Posterior vena cava (tissue), 2 donors: ENCODE data around the gene SRM. TPM values are rescaled to one million over a fixed set of nuclear protein-coding genes. Genes with fewer than 3 reads are reported as not detected.
A peak's percentile ranks its signal among the peaks of the same experiment; 100 is the strongest.
"Not testable (repeated sequence)": the region's sequence is repeated elsewhere in the genome, so short reads cannot be mapped to it uniquely, and the experiment has no call there.

ENCODE experiments used
- DNase-seq: peaks from one replicate; pipeline ENCODE4 v3.0.0-alpha.2; 2020; ENCODE audit warnings: low spot score
- intact Hi-C, 2 donors: fragments of 100-400 bp; cut with DNase I; formaldehyde crosslinking; loops; one replicate each; pipeline versions ENCODE4 v1.14.1 to v1.14.2; 2022 to 2023
- long read RNA-seq, 2 donors: library from polyadenylated mRNA; unstranded; transcript quantifications; one replicate each; pipeline ENCODE4 v2.0.0, GENCODE V29; 2020 to 2021
- total RNA-seq, 2 donors: library from RNA; stranded (reverse); fragmentation: NEBNext Ultra II Directional; extraction: Animal tissue kit (Norgen Biotek cat#: 25700); gene quantifications; one replicate each; pipeline ENCODE4 v1.2.1, GENCODE V29; 2021
- donor health status: DM: yes; HTN: yes; CAD: no.
- donor health status: DM: yes; HTN: yes; CAD: no.

Gene SRM
- total RNA-seq = 10 to 100 TPM; 74.2 to 76.6 TPM
- long read RNA-seq, donor 1, transcript SRM-201 (8 exons, 1,266 nt) = major isoform, 53 of 61 reads
- long read RNA-seq, donor 1, partial matches to known transcripts = 3 of 61 reads
- long read RNA-seq, donor 1, other reads (novel, unspliced or antisense) = 5 of 61 reads
- long read RNA-seq, donor 2, transcript SRM-201 (8 exons, 1,266 nt) = major isoform, 5 of 9 reads
- long read RNA-seq, donor 2, partial matches to known transcripts = 3 of 9 reads
- long read RNA-seq, donor 2, other reads (novel, unspliced or antisense) = 1 of 9 reads

GRCh38 chr1:11059968-11060830 lies at the start of gene SRM:
Gene SRM (minus strand): TSS chr1:11060018. CDS start chr1:11059943, 75 bp downstream.
- peak; percentile 97 for DNase-seq
- intact Hi-C loops = no loop called here

DNA sequence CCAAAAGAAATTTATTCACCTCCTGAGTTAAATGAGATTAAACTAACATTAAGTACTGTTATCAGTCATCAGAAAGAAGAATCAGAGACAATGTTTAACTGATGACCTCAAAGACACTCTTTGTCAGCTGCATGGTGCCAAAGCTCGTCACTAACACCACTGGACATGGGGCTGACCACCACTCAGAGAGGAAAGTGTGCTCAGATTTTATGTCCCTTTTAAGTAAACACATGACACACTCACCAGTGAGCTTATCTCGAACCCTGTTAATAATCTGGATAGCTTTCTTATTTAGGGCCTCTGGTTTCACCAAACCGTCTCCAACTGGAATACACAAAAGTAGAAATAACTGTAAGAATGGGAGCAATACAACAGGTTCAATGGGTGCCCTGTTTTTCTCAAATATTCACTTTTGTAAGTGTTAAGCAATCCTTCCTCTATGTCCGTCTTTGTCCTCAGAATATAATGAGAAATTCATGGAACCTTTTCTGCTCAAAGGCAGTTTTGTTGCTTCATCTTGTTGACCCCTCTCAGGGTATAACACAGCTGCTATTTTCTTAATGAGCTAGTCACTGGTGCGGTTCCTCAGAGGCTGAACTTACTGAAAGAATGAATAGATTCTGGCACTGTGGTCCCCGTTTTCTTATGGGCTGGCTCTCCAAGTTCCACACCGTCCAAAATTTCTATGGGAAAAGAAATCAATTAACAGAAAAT lies 49.4 kb upstream of the SRM start:
- DNase-seq = no peak
- intact Hi-C loops = no loop called here

- intact Hi-C loops = no loop called here
- no peak for DNase-seq
Measured at GRCh38 chr1:11107599-11107998, 47.8 kb upstream of the SRM start.

- intact Hi-C loops = no loop called here
- DNase-seq = no peak
Measured at GRCh38 chr1:11105586-11105985, 45.8 kb upstream of the SRM start.

DNA sequence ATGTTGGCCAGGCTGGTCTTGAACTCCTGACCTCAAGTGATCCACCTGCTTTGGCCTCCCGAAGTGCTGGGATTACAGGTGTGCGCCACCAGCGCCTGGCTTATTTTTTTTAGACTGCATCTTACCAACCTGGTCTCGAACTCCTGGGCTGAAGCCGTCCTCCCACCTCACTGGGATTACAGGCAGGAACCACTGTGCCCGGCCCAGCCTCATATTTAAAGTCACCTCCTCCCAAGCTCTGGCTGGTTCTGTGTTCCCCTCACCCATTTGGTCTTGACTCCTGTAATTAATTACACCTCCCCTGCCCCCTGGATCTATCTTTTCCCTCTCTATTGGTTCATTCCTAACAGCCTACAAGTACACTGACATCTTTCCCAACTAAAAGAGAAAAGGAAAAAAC lies 41.5 kb upstream of the SRM start:
- DNase-seq = no peak
- intact Hi-C loops = no loop called here

DNA sequence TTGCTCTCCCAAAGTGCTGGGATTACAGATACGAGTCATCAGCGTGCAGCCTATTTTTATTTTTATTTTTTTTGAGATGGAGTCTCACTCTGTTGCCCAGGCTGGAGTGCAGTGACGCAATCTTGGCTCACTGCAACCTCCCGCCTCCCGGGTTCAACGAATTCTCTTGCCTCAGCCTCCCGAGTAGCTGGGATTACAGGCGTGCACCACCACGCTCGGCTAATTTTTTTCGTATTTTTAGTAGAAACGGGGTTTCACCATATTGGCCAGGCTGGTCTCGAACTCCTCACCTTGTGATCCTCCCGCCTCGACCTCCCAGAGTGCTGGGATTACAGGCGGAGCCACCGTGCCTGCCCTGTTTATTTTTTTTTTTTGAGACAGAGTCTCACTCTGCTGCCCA lies 41.0 kb upstream of the SRM start:
- intact Hi-C loops, DNase-seq: not testable (repeated sequence)

DNA sequence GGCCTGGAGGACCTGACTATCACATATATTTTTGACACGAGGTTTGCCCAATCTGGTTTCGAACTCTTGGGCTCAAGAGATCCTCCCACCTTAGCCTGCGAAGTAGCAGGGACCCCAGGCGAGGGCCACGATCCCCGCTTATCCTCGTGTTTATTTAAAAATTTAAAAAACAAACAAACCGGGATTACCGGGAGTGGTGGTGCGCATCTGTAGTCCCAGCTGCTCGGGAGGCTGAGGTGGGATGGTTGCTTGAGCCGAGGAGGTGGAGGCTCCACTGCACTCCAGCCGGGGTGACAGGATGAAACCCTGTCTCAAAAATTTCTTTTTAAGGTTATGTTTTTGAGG lies 40.3 kb upstream of the SRM start:
- intact Hi-C loops = no loop called here
- DNase-seq = no peak

GRCh38 chr1:11099310-11100148 lies 39.7 kb upstream of the SRM start, which contains the start of gene EXOSC10:
Gene EXOSC10 (minus strand): TSS chr1:11099869. CDS start chr1:11099831, 38 bp downstream.
- intact Hi-C loops = no loop called here
- peak; percentile 98 for DNase-seq

DNA sequence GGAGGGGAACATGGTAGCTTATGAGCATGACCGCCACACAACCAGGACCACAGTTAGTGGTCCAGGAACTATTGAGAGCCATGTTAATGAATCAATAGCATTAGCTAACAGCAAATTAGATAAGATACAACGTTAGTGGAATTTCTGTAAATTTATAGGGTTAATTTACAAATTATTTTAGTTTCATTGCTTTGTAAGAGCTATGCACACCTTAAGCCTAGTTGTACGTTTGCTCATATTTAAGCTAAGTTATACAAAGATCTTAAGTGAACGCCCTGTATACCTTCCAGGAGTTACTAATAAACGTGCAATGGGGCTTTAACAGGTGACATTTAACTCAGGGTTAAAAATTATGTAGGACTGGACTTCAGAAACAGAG lies 39.1 kb upstream of the SRM start:
- intact Hi-C loops = no loop called here

DNA sequence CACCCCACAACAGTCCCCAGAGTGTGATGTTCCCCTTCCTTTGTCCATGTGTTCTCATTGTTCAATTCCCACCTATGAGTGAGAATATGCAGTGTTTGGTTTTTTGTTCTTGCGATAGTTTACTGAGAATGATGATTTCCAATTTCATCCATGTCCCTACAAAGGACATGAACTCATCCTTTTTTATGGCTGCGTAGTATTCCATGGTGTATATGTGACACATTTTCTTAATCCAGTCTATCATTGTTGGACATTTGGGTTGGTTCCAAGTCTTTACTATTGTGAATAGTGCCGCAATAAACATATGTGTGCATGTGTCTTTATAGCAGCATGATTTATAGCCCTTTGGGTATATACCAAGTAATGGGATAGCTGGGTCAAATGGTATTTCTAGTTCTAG lies 24.0 kb upstream of the SRM start:
- DNase-seq, intact Hi-C loops: not testable (repeated sequence)

More for the DNA sequence above, 39.1 kb upstream of the SRM start:
- DNase-seq = no peak

DNA sequence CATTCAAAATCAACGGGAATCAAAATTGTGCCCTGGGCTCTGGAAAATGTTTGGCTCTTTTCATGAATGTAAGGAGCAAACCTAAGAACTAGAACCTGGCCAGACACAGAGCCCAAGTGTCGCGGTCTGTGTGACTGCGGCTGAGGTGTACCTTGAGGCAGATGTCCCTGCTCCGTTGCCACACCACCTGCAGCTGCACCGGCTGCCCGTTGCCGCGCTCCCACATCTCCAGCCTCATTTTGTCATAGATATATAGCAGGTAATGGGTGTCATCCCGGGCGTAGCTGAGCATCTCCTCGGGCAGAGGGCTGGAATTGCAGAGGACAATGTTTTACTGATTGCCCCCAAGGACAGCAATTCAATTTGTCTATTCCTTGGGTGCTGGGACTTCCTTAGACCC lies 21.1 kb upstream of the SRM start:
- DNase-seq = no peak
- intact Hi-C loops = no loop called here

DNA sequence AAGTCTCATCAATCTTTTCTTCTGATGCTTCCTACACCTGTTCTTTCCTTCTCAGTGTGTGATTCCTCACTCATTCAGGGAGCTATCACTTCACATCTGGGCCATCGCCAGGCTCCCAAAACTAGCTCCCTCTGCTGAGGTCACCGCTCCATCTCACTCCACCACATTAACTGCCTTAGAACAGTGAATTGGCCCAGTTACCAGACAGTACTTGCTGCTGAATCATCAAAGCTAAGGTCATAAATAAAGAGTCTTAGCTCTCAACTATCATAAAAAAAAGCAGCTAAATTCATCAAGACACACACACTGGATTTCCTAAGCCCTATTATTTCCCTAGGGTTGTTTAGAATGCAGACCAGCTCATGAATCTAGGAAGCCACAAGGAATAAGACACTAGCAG lies 18.8 kb upstream of the SRM start:
- intact Hi-C loops = no loop called here
- no peak for DNase-seq

GRCh38 chr1:11073398-11073797 lies 13.6 kb upstream of the SRM start:
- intact Hi-C loops = not testable (repeated sequence)
- DNase-seq = peak; percentile 9

- peak; percentile 37 for DNase-seq
- intact Hi-C loops = no loop called here
Measured at GRCh38 chr1:11072216-11072917, 12.5 kb upstream of the SRM start.

GRCh38 chr1:11071463-11072215 lies 11.8 kb upstream of the SRM start:
- intact Hi-C loops = no loop called here
- peak; percentile 56 for DNase-seq

- DNase-seq = peak; percentile 65
- intact Hi-C loops = no loop called here
Measured at GRCh38 chr1:11070876-11071275, 11.1 kb upstream of the SRM start.

GRCh38 chr1:11068600-11069473 lies 9.0 kb upstream of the SRM start:
- intact Hi-C loops = loop anchor here in 1 of 2 donors (1.0 kb wide), 1 partner anchor 67 kb away; no protein-coding TSS in a partner anchor
- peak; percentile 59 for DNase-seq
